H1 (cell line): ENCODE data around the gene SYK.

Source experiments
- BRCA1 ChIP-seq: IDR thresholded peaks from 2 replicates; pipeline ENCODE4 v1.6.1; 2012; ENCODE audit warnings: low read depth, low read length, improper control_type of control experiment
- CEBPB ChIP-seq: IDR thresholded peaks from 2 replicates; pipeline ENCODE4 v1.6.1; 2012; ENCODE audit warnings: low read depth, low read length
- EZH2 ChIP-seq: fragments of 200-600 bp; sonication (generic); IDR thresholded peaks from 2 replicates; pipeline ENCODE4 v1.7.1; 2012; ENCODE audit warnings: low read depth, mild to moderate bottlenecking, moderate library complexity, low read length, inconsistent platforms; ENCODE audit not compliant: severe bottlenecking
- GABPA ChIP-seq: IDR thresholded peaks from 2 replicates; pipeline ENCODE4 v1.6.1; 2011; ENCODE audit warnings: mild to moderate bottlenecking, low read length, moderate library complexity, borderline replicate concordance; ENCODE audit not compliant: insufficient read depth
- HDAC2 ChIP-seq, 2 experiments: fragments of 300-600 bp in 1 of 2; sonication (generic) in 1 of 2; IDR thresholded peaks; 2 replicates each; pipeline ENCODE4 v1.6.1; 2011 to 2012; ENCODE audit warnings: low read depth in 2 of 2, low read length in 2 of 2, mild to moderate bottlenecking in 2 of 2, moderate library complexity in 2 of 2, borderline replicate concordance in 1 of 2, inconsistent platforms in 1 of 2
- MAX ChIP-seq: IDR thresholded peaks from 2 replicates; pipeline ENCODE4 v1.6.1; 2012; ENCODE audit warnings: inconsistent platforms
- POLR2A ChIP-seq, 2 experiments: IDR thresholded peaks; 1 replicate in 1 of 2; 2 replicates in 1 of 2; pipeline ENCODE4 v1.6.1; 2011; ENCODE audit warnings: low read depth in 2 of 2, low read length in 2 of 2, mild to moderate bottlenecking in 2 of 2; ENCODE audit errors: control extremely low read depth in 1 of 2
- POLR2AphosphoS5 ChIP-seq: IDR thresholded peaks from 2 replicates; pipeline ENCODE4 v1.6.1; 2011; ENCODE audit warnings: low read depth, low read length
- SP1 ChIP-seq: IDR thresholded peaks from 2 replicates; pipeline ENCODE4 v1.6.1; 2011; ENCODE audit warnings: low read depth, low read length
- YY1 ChIP-seq: IDR thresholded peaks from 2 replicates; pipeline ENCODE4 v1.6.1; 2011; ENCODE audit warnings: low read depth, mild to moderate bottlenecking, low read length
- TF ChIP-seq, protein P1 (sequence below), 3 experiments: IDR thresholded peaks; 1 replicate in 2 of 3; 2 replicates in 1 of 3; pipeline versions ENCODE4 v1.5.1 to v1.6.1; 2011; ENCODE audit warnings: low read length in 3 of 3, mild to moderate bottlenecking in 3 of 3, inconsistent platforms in 2 of 3, low read depth in 1 of 3, moderate library complexity in 1 of 3; ENCODE audit not compliant: insufficient read depth in 1 of 3; ENCODE audit errors: control extremely low read depth in 1 of 3

GRCh38 chr9:90895786-90896185 is 94.2 kb downstream of the SYK start:
- TF ChIP-seq, protein P1, sequence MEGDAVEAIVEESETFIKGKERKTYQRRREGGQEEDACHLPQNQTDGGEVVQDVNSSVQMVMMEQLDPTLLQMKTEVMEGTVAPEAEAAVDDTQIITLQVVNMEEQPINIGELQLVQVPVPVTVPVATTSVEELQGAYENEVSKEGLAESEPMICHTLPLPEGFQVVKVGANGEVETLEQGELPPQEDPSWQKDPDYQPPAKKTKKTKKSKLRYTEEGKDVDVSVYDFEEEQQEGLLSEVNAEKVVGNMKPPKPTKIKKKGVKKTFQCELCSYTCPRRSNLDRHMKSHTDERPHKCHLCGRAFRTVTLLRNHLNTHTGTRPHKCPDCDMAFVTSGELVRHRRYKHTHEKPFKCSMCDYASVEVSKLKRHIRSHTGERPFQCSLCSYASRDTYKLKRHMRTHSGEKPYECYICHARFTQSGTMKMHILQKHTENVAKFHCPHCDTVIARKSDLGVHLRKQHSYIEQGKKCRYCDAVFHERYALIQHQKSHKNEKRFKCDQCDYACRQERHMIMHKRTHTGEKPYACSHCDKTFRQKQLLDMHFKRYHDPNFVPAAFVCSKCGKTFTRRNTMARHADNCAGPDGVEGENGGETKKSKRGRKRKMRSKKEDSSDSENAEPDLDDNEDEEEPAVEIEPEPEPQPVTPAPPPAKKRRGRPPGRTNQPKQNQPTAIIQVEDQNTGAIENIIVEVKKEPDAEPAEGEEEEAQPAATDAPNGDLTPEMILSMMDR (IDR thresholded peaks at IDR 0.05; ENCODE audit: control extremely low read depth in 1 of 3, insufficient read depth in 1 of 3, low read depth in 1 of 3, low read length in 3 of 3), result no peak
- no peak for TF ChIP-seq CEBPB
- TF ChIP-seq GABPA, result no peak
- 0 out of 2 replicates have a peak, but pooled peaks have one; percentile 1 for TF ChIP-seq MAX
- TF ChIP-seq YY1, result no peak
- TF ChIP-seq POLR2A (IDR thresholded peaks at IDR 0.05; ENCODE audit: control extremely low read depth in 1 of 2, low read depth in 2 of 2, low read length in 2 of 2), result no peak
- no peak for TF ChIP-seq EZH2
- no peak for TF ChIP-seq POLR2AphosphoS5
- no peak for TF ChIP-seq BRCA1
- no peak for TF ChIP-seq SP1
- no peak for TF ChIP-seq HDAC2 (IDR thresholded peaks at IDR 0.05; ENCODE audit: borderline replicate concordance in 1 of 2, low read depth in 2 of 2, low read length in 2 of 2)
